HEK293T (cell line): ENCODE measurements around the gene CHSY3.

ENCODE experiments used
- ARNT ChIP-seq: fragments of 450-650 bp; IDR thresholded peaks from 2 replicates; pipeline ENCODE4 v1.6.1; 2017; ENCODE audit warnings: mild to moderate bottlenecking
- ELF4 ChIP-seq: fragments of 450-650 bp; IDR thresholded peaks from 2 replicates; pipeline ENCODE4 v1.6.1; 2017; ENCODE audit warnings: antibody characterized with exemption
- FOXK2 ChIP-seq: fragments of 450-650 bp; IDR thresholded peaks from 2 replicates; pipeline ENCODE4 v1.6.1; 2016; ENCODE audit warnings: mild to moderate bottlenecking
- HDGF ChIP-seq: fragments of 450-650 bp; IDR thresholded peaks from 2 replicates; pipeline ENCODE4 v1.6.1; 2017; ENCODE audit warnings: antibody characterized with exemption, borderline replicate concordance
- TARDBP ChIP-seq: fragments of 450-650 bp; IDR thresholded peaks from 2 replicates; pipeline ENCODE4 v1.6.1; 2016
- ZNF384 ChIP-seq: fragments of 450-650 bp; IDR thresholded peaks from 2 replicates; pipeline ENCODE4 v1.6.1; 2016
- TF ChIP-seq, protein P1 (sequence below): fragments of 450-650 bp; IDR thresholded peaks from 2 replicates; pipeline ENCODE4 v1.6.1; 2016

DNA sequence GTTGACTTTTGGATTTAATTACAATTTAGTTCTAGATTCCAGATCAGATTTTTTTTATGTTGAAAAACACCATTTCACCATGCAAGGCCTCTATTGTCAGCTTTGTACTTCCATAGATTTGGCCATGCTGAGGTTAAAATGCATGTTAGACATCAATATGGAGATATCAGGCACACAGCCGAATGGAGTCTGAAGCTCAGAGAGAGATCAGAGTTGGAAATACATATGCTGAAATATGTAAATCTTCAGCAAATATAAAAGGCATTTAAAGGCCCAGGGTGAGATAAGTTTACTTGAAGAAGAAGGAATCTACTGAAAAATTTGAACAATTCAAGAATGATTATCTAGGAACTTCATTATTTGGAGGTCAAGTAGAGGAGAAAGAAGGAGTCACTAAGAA is 139.6 kb downstream of the CHSY3 start:
- TF ChIP-seq, protein P1, sequence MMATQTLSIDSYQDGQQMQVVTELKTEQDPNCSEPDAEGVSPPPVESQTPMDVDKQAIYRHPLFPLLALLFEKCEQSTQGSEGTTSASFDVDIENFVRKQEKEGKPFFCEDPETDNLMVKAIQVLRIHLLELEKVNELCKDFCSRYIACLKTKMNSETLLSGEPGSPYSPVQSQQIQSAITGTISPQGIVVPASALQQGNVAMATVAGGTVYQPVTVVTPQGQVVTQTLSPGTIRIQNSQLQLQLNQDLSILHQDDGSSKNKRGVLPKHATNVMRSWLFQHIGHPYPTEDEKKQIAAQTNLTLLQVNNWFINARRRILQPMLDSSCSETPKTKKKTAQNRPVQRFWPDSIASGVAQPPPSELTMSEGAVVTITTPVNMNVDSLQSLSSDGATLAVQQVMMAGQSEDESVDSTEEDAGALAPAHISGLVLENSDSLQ, result no peak
- no peak for TF ChIP-seq HDGF
- no peak for TF ChIP-seq TARDBP
- no peak for TF ChIP-seq ARNT
- TF ChIP-seq FOXK2, result no peak
- no peak for TF ChIP-seq ELF4
- TF ChIP-seq ZNF384, result no peak
